SU-DHL-6 (cell line): Measurements from ENCODE around the gene DCDC2C.

Experiments
- H2AFZ ChIP-seq: fragments of 200-600 bp; sonication (generic); 2 replicates; pipeline ENCODE4 v1.6.1; 2014; ENCODE audit warnings: low read depth, mild to moderate bottlenecking, moderate library complexity, mixed read lengths, antibody characterized with exemption, low read length; ENCODE audit not compliant: severe bottlenecking
- H3F3A ChIP-seq: fragments of 200-600 bp; shearing (Covaris generic); 2 replicates; pipeline ENCODE4 v1.6.0; 2016; ENCODE audit warnings: antibody characterized with exemption, mild to moderate bottlenecking; ENCODE audit not compliant: insufficient read depth
- H3K27ac ChIP-seq: fragments of 200-600 bp; sonication (generic); 2 replicates; pipeline ENCODE4 v1.5.1; 2016; ENCODE audit warnings: low read depth, mild to moderate bottlenecking, low read length, moderate library complexity, mixed read lengths
- H3K27me3 ChIP-seq: fragments of 200-600 bp; sonication (generic), shearing (Covaris generic); 2 replicates; pipeline ENCODE4 v1.6.0; 2014; ENCODE audit warnings: mild to moderate bottlenecking, low read length
- H3K36me3 ChIP-seq: fragments of 200-600 bp; sonication (generic); 2 replicates; pipeline ENCODE4 v1.6.1; 2014; ENCODE audit warnings: mild to moderate bottlenecking, low read length, mixed read lengths
- H3K4me2 ChIP-seq: fragments of 300-600, 200-600 bp; shearing (Covaris generic), sonication (generic); 2 replicates; pipeline ENCODE4 v1.6.0; 2014; ENCODE audit warnings: low read length, low read depth, mild to moderate bottlenecking; ENCODE audit not compliant: poor library complexity, severe bottlenecking
- H3K4me3 ChIP-seq: fragments of 200-600 bp; sonication (generic); 2 replicates; pipeline ENCODE4 v1.5.1; 2014; ENCODE audit warnings: antibody characterized with exemption, low read length, mild to moderate bottlenecking, mixed read lengths; ENCODE audit not compliant: insufficient read depth, poor library complexity, severe bottlenecking
- H3K79me2 ChIP-seq: fragments of 200-600 bp; sonication (generic); 2 replicates; pipeline ENCODE4 v1.6.1; 2014; ENCODE audit warnings: mild to moderate bottlenecking, low read length, moderate library complexity; ENCODE audit not compliant: insufficient read depth
- H3K9ac ChIP-seq: fragments of 200-600 bp; sonication (generic); 2 replicates; pipeline ENCODE4 v1.7.0; 2014; ENCODE audit warnings: mild to moderate bottlenecking, low read length
- H3K9me2 ChIP-seq: fragments of 200-600 bp; sonication (generic); replicated peaks from 2 replicates; pipeline ENCODE4 v1.6.1; 2014; ENCODE audit warnings: low read length; ENCODE audit not compliant: insufficient read depth
- H3K9me3 ChIP-seq: fragments of 200-600 bp; sonication (generic); 2 replicates; pipeline ENCODE4 v1.6.1; 2014; ENCODE audit warnings: low read length, mixed read lengths; ENCODE audit not compliant: insufficient read depth
- H4K20me1 ChIP-seq: fragments of 200-600 bp; sonication (generic); 2 replicates; pipeline ENCODE4 v1.6.1; 2014; ENCODE audit warnings: low read depth, mild to moderate bottlenecking, antibody characterized with exemption, low read length, moderate library complexity, mixed read lengths
- EZH2phosphoT487 ChIP-seq: fragments of 200-600 bp; sonication (generic), shearing (Covaris generic); conservative IDR thresholded peaks from 2 replicates; pipeline ENCODE4 v1.6.1; 2018; ENCODE audit warnings: mild to moderate bottlenecking, antibody characterized with exemption, low read length, moderate library complexity, mixed read lengths
- TF ChIP-seq, protein P1 (sequence below): fragments of 200-600 bp; sonication (generic); IDR thresholded peaks from one replicate; pipeline ENCODE4 v1.5.1; 2017; ENCODE audit warnings: antibody characterized with exemption, mild to moderate bottlenecking, low read length, moderate library complexity; ENCODE audit not compliant: insufficient read depth, poor library complexity, severe bottlenecking

Gene DCDC2C

DNA sequence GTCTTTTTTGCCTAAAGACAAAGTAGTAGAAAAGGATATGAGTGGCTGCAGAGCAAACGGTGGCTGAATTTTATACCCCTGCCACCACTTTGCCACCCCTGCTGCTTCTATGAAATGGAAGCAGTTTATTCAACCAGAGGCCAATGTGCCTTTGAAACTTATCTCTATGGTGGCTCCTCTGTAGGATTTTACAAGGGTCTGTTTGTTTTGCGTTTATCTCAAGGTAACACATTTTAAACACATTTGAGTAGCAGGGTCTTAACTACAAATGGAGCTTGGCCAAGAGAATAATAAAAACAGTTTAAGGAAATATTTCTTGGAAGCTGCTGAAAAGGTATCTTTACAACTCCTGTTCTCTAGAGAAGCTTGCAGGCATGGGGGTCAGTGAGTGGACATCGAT, 39.3 kb upstream of the DCDC2C start:
- Histone ChIP-seq H3K9ac (no peak overlapping the region), H3K4me2 (no peak overlapping the region), H4K20me1 (no peaks in the 10 kb centered on the region), H3F3A (no peaks in the 10 kb centered on the region), H3K4me3 (no peak overlapping the region), H3K27me3 (no peaks in the 10 kb centered on the region), H3K9me2 (no peaks in the 10 kb centered on the region), H2AFZ (no peak overlapping the region), H3K36me3 (no peaks in the 10 kb centered on the region), H3K9me3 (no peaks in the 10 kb centered on the region), H3K79me2 (no peaks in the 10 kb centered on the region), H3K27ac (no peak overlapping the region)
- no peak for TF ChIP-seq EZH2phosphoT487
- TF ChIP-seq, protein P1, sequence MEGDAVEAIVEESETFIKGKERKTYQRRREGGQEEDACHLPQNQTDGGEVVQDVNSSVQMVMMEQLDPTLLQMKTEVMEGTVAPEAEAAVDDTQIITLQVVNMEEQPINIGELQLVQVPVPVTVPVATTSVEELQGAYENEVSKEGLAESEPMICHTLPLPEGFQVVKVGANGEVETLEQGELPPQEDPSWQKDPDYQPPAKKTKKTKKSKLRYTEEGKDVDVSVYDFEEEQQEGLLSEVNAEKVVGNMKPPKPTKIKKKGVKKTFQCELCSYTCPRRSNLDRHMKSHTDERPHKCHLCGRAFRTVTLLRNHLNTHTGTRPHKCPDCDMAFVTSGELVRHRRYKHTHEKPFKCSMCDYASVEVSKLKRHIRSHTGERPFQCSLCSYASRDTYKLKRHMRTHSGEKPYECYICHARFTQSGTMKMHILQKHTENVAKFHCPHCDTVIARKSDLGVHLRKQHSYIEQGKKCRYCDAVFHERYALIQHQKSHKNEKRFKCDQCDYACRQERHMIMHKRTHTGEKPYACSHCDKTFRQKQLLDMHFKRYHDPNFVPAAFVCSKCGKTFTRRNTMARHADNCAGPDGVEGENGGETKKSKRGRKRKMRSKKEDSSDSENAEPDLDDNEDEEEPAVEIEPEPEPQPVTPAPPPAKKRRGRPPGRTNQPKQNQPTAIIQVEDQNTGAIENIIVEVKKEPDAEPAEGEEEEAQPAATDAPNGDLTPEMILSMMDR, result no peak

DNA sequence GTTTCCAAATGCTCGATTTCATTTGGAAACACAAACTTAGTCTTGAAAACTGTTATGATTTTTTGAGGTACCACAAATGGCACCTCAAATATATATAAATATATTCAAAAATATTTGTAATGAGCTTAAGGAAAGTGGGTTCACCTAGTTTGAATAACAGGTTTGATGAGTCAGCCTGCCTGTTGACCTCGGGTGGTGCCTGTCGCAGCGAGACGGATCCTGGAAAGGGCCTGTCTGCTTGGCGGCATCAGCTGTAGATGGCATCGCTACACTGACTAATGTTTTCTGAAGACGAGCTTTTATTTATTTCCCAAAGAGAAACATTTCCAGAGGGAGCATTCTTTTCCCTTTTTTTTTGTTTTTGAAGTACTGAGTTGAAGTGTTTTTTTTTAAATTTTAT, 38.5 kb upstream of the DCDC2C start:
- Histone ChIP-seq H3K27me3 (no peaks in the 10 kb centered on the region), H3K27ac (no peak overlapping the region), H4K20me1 (no peaks in the 10 kb centered on the region), H3K36me3 (no peaks in the 10 kb centered on the region), H3K4me2 (no peak overlapping the region), H3K79me2 (no peaks in the 10 kb centered on the region), H2AFZ (no peak overlapping the region), H3K9ac (no peak overlapping the region), H3K9me2 (no peaks in the 10 kb centered on the region), H3F3A (no peaks in the 10 kb centered on the region), H3K9me3 (no peaks in the 10 kb centered on the region), H3K4me3 (no peak overlapping the region)
- TF ChIP-seq EZH2phosphoT487, result no peak
- TF ChIP-seq, protein P1, result no peak

DNA sequence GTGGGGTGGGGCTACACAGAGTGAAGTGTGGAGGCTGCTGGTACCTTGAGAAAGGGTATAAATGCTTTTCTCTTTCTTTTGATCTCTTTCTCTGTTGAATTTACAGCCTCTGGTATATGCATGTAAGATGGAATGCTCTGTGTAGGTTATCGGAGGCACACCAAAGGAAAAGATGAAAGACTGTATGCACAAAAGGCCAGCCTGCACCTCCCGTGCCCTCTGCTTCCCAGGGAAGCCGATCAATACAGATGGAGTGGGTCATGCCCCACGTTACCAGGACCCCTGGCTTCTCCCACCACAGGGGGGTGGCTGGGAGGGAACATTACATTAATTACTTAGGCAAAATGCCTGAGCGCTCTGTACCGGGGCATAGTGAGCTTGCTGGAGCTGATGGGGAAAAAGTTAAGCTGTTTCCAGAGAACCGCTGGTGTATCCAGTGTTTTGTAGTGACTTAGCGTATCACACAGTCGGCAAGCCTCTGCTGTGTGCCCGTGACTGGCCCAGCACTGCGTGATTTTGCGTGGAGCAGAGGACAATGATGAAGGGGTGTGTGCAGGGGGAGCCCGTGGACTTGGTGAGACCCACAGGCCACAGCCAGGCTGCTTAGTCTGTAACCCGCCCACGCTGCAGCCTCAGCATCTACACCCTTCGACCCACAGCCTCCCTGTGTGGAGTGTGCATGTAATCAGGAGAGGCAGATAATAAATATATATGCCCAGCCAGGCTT, 37.3 kb upstream of the DCDC2C start:
- no peak overlapping the region for H3K4me2 ChIP-seq

More for the DNA sequence above, 37.3 kb upstream of the DCDC2C start:
- no peak for TF ChIP-seq EZH2phosphoT487
- TF ChIP-seq, protein P1, result no peak
- H3K36me3 ChIP-seq, result no peaks in the 10 kb centered on the region
- no peaks in the 10 kb centered on the region for H3K79me2 ChIP-seq
- no peaks in the 10 kb centered on the region for H4K20me1 ChIP-seq
- no peak overlapping the region for H3K9ac ChIP-seq
- no peaks in the 10 kb centered on the region for H3F3A ChIP-seq
- no peaks in the 10 kb centered on the region for H3K9me3 ChIP-seq
- H3K27ac ChIP-seq, result no peak overlapping the region
- no peaks in the 10 kb centered on the region for H3K9me2 ChIP-seq
- H3K4me3 ChIP-seq, result no peak overlapping the region
- no peaks in the 10 kb centered on the region for H3K27me3 ChIP-seq
- H2AFZ ChIP-seq, result no peak overlapping the region
